ENCODE data around the gene CEP20.

CEP20 gene

GRCh38 chr16:15897834-15898254 lies 9.4 kb upstream of the CEP20 start:
- no peak for DNase-seq (ENCODE audit: low spot score)

- no peak for DNase-seq (ENCODE audit: low spot score)
Measured at GRCh38 chr16:15897121-15897780, 8.8 kb upstream of the CEP20 start.

- DNase-seq (ENCODE audit: low spot score), result no peak
Measured at GRCh38 chr16:15894571-15895374, 6.4 kb upstream of the CEP20 start.

- no peak for DNase-seq (ENCODE audit: low spot score)
Measured at GRCh38 chr16:15891508-15891907, 3.1 kb upstream of the CEP20 start.

GRCh38 chr16:15887283-15887682 lies 1.1 kb downstream of the CEP20 start:
- DNase-seq (ENCODE audit: low spot score), result peak; percentile 43

GRCh38 chr16:15886078-15886477 lies 2.3 kb downstream of the CEP20 start:
- DNase-seq (ENCODE audit: low spot score), result no peak

GRCh38 chr16:15885560-15886001 lies 2.8 kb downstream of the CEP20 start:
- peak; percentile 86 for DNase-seq (ENCODE audit: low spot score)

- DNase-seq (ENCODE audit: low spot score), result no peak
Measured at GRCh38 chr16:15882563-15882962, 5.8 kb downstream of the CEP20 start.

- DNase-seq (ENCODE audit: low spot score), result no peak
Measured at GRCh38 chr16:15881794-15882379, 6.5 kb downstream of the CEP20 start.

- no peak for DNase-seq (ENCODE audit: low spot score)
Measured at GRCh38 chr16:15880434-15881308, 7.7 kb downstream of the CEP20 start.

GRCh38 chr16:15879255-15879811 lies 9.1 kb downstream of the CEP20 start:
- peak; percentile 43 for DNase-seq (ENCODE audit: low spot score)

GRCh38 chr16:15876503-15876902 lies 11.9 kb downstream of the CEP20 start:
- DNase-seq (ENCODE audit: low spot score), result no peak

- peak; percentile 71 for DNase-seq (ENCODE audit: low spot score)
Measured at GRCh38 chr16:15874745-15875314, 13.6 kb downstream of the CEP20 start.

GRCh38 chr16:15873737-15874136 lies 14.7 kb downstream of the CEP20 start:
- DNase-seq (ENCODE audit: low spot score), result no peak

GRCh38 chr16:15873301-15873700 lies 15.1 kb downstream of the CEP20 start:
- DNase-seq (ENCODE audit: low spot score), result no peak

GRCh38 chr16:15870011-15870410 lies 18.4 kb downstream of the CEP20 start:
- DNase-seq (ENCODE audit: low spot score), result no peak

GRCh38 chr16:15866451-15866850 lies 22.0 kb downstream of the CEP20 start:
- DNase-seq (ENCODE audit: low spot score), result no peak

GRCh38 chr16:15865742-15866141 lies 22.7 kb downstream of the CEP20 start:
- no peak for DNase-seq (ENCODE audit: low spot score)

GRCh38 chr16:15864939-15865338 lies 23.5 kb downstream of the CEP20 start:
- no peak for DNase-seq (ENCODE audit: low spot score)

- no peak for DNase-seq (ENCODE audit: low spot score)
Measured at GRCh38 chr16:15861996-15862395, 26.4 kb downstream of the CEP20 start.

GRCh38 chr16:15858921-15859668 lies 29.3 kb downstream of the CEP20 start:
- no peak for DNase-seq (ENCODE audit: low spot score)

Measured in hematopoietic multipotent progenitor cell treated with erythropoietin and hydrocortisone succinate and interleukin-3 and kit ligand, for 17 days (in vitro differentiated cells).